Measurements from ENCODE around the gene IQSEC1.

Gene IQSEC1

DNA sequence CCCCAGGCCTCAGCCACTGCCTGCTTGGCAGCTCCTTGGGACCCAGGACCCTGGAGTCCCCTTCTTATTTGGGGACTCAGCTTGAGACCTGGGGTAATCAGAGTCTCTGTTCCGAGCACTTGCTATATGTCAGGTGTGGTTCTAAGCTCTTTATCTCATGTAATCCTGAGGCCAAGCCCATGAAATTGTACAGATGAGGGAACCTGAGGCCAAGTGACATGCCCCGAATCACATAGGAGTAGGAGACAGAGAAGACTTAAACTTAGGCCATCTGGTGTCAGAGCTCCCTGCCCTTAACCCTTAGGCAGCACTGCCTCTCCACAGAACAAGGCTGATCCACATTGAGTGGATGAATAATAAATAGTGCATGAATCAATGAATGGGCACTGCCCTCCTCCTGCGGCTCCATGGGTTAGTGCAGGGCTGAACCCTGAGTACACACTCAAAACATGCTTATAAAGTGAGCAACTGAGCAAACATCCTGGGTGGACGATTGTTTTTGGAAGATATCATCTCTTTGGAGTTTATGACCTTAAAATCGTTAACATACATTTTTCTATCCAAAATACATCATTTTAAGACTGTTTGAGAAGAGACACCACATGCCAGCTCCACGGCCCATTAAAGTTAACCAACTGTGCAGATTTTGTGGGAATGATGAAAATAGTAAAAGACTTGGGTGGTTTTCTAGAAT, 33.2 kb upstream of the IQSEC1 start:
- DNase-seq = no peak

DNA sequence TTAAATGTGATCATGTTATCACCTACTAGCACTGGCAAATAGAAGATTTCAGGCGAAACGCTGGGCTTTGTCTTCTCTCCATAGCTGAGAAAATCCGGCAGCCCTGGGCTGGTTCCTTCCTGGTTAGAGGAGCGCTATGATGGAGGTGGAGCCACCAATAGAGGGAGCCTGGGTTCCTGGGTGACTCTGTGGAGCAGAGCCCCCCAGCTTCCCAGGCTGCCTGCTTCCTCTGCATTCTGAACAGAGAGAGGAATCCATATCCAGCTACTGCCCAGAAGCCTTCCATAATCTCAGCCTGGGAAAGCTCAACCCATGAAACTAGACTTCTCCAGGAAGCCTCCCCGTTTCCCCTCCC, 32.6 kb upstream of the IQSEC1 start:
- no peak for DNase-seq

DNA sequence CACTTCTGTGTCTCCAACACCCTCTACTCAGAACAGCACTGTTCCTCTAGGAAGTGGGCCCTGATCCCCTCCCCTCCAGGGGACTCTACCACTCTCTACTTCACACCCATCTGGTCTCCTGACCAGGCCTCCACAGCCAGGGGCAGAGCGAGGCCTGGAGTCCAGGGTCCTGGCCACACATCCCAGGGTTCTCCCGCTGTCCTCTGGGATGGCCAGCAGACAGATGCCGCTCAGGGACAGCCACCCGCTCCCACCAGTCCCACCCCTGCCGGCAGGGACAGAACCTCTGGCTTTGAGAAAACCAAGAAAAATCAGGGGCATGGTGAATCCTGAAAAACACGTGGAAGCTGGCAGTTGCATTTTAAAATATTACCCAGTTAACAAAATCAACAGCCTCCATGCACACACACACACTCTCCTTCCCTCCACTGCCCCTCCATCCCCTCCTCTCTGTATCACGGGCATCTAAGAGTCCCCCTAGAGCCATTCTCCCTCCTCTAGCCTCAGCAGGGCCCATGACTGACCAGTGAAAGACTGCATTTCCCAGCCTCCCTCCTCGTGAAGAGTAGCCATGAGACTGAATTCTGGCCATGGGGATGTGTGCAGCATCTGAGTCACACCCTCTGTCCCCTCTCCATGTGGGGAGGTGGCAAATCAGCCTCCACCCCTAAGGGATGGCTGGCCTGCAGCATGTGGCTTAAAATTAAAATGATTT, 32.1 kb upstream of the IQSEC1 start:
- DNase-seq = no peak

DNA sequence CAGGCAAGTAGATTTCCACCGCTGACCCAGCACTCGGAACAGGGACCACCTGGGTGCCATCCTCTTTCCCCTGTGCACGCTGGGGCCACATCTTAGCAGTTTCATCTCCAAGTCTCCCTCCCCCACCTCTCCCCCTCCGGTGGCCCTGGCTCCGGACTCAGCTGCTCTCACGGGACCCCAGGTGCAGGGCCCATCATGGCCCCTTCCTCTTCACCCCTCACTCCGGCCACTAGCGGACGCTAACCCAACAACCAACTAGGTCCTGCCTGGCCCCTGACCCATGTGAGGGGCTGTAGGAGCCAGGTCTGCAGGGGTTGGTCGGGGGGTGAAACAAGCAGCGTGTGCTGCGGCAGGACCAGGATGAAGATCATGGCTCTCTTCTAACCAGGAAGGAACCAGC, 31.3 kb upstream of the IQSEC1 start:
- DNase-seq = no peak

DNA sequence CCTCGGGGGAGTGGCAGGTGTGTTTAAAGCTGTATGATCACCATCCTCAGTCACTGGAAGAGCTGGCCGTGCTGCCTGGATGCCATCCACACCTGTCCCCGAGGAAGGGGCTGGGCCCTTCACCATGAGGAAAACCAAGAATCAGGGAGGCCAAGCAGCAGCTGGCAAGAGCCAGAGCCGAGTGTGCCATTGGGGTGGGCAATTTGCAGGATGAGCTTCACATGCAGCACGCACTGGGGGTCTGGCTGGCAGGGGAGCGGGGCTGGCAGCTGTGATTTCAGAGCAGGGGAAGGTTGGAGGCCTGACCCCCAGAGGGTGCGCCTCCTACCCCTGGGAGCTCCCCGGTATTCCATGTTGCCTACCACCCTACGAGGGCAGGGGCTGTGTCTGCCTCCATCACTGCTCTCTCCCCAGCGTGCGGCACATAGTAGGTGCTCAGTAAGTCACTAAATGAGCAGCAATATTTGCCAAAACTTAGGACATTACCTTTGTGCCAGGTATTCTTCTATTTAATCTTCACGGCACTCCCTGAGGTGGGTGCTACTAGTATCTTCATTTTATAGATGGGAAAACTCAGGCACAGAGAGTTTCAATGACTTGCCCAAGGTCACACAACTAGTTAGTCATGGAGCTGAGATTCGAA, 30.3 kb upstream of the IQSEC1 start:
- no peak for DNase-seq

DNA sequence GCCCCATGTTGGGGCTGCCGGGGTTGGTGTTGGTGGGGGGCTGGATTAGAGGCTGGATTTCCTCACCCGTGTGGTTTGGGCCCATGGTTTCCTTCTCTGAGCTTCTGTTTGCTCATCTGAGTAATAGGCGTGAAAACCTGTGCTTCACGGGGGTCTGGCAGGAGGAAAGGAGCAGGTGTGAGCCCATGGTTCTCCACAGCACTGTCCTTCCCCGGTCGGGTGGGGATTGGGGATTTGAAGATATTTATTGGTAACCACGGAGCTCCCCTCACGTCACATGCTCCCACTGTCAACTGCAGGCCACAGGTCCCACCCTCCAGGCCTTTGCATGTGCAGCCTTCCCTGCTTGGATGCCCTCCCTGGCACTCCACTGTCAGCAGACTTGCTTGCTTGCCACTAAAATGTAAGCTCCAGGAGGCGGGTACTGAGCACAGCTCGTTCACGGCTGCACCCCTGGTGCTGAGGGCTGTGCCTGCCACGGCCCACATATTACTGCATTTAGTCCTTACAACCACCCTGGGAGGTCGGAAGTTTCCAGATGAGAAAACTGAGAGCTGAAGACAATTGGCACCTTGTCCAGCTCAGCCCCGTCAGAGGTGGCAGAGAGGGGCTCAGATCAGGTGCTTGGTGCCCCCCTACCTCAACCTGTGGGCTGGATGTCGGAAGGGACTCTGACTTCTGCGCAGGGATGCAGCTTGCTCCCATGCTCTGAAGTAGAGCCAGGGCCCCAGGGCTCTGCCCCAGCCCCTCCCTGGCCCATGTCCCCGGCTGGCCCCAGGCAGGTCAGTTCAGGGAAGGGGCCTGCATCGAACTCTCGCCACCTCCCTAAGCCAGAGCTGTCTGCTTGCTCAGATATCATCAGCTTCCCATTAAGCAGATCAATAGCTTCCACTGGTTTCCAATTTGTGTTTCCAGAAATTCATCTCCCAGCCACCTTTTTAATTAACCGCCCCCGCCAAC, 29.4 kb upstream of the IQSEC1 start:
- DNase-seq = no peak

DNA sequence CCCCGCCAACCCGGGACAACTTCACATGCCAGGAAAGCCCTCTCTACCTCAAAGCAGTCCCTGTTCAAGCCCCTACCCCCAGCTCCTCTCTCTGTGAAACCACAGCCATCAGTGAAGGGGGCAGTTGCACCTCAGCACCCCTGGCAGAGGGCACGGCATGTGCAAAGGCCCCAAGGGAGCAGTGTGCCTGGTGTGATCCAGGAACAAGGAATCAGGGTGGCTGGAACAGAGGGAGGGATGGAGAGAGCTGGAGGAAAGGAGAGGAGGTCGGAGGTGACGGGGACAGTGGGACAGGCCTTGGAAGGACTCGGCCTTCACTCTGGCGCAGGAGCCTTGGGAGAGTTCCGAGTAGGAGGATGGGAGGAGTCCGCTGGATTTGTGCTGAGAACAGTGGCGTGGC, 26.5 kb upstream of the IQSEC1 start:
- no peak for DNase-seq

DNA sequence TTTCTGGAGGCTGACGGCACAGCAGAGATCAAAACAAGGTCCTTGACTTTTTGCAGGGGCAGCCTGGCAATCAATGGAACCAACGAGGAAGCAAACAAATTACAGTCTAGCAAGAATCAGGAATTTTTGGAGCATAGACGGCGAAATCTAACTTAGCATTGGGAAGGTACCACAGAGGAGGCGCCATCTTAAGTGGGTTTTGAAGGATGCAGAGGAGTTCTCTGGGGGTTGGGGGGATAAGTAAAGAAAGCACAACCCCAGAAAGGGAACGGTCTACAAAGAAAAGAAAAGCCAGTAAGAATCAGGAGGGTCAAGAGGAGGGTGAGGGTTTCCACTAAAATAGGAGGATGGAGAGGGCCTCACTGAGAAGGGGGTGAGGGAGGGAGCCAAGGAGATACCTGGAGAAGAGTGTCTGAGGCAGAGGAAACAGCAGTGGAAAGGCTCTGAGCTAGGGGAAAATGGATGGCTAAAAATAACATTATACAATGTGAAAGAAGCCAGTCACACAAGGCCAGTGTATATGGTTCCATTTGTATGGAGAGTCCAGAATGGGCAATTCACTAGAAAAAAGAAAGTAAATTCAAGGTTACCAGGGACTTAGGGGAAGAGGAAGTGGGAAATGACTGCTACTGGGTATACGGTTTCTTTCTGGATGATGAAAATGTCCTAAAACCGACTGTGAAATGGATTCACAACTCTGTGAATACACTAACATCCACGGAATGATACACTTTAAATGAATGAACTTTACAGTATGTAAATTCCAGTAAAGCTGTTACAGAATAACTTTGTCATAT, 25.2 kb upstream of the IQSEC1 start:
- DNase-seq = no peak

DNA sequence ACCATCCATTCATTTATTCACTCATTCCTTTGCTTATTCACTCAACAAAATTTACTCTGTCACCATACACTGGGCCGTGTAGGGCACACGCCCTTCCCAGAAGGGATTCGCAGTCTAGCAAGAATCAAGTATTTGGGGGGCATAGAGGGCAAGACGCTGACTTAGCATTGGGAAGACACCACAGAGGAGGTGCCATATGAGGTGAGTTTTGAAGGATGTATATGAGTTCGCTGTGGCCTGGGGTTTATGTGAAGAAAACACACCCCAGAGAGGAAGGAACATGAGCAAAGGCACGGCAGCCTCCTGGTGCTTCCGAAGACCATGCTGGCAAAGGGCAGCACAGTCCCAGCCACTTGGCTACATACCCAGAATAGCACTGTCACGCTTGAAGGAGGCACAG, 23.1 kb upstream of the IQSEC1 start:
- no peak for DNase-seq

DNA sequence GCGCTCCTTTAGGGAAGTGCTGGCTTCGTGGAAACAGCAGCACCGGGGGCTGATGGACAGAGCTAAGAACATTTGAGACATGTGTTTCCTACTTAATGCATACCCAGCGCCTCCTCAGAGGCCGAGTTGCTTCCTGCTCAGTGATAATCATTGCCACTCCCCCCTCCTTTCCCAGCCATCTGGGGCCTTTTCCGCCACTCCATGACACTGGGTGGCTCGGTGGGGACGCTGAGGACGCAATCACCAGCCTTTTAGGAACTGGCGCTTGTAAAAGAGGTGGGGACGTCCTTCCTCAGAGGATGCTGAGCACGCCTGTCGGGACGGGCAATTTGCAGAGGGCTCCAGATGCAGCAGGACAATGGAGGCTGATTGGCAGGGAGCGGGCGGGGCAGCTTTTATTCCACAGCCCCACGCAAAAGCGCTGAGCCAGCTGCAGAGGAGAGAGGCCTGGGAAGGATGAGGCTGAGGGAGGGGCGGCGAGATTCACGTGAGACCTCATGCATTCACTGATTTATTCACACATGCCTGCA, 22.2 kb upstream of the IQSEC1 start:
- DNase-seq = no peak

DNA sequence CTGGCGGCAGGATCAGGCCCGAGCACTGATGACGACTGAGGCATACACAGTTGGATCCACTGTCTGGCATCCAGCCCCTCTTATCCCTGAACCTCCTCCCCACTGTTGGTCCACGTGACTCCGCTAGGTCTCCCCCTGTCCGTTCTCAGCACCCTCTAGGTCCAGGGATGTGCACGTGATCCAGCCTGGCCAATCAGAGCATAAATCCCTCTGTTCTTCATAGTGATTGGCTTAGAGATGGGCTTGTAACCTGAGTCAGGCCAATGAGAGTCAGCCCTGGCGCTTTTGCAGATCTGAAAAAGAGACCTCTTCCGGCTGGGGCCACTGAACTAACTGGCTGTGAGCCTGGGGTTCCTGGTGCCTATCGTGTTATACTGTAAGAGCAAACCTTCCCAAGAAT, 20.5 kb upstream of the IQSEC1 start:
- DNase-seq = no peak

DNA sequence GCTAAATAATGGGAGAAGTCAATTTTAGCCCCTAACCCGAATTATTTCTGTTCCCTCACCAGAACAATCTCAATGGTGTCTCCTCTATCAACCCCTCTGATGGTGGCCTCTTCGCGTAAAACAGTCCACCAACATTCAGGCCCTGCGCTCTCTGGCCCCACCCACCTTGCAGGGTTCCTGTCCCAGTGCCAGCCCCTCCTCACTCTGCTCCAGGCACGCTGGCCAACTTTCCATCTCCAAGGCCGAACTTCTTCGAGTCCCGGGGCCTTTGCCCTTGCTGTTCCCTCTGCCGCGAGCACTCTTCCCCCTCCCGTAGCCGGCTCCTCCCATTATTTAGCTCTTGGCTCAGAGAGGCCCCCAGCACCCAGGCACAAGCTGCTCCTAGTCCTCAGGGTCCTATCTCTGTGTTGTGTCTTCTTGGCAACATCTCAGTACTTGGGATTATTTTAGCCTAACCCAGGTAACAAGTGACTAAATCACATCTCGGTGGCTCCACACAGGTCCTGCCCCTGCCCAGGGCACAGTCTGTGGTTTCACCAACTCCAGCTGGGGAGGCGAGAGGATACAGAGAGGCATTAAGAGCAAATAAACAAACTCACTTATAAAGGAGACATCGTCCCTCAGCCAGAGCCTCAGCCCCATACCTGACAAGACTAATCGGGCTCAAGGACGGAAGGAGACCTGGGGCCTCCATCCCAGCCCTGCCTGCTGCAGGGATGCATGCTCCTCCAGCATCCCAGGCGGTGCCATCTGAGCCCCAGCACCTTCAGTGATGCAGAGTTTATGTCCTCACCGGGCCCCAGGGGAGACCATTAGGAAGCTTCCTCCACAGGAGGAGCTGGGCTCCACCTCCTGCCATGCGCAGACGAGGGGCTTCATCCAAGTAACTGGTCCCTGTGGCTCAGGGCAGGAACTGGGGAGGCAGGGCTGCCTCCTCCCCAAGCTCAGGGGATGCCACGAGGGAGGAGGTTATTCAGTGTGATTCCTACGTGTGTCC, 19.7 kb upstream of the IQSEC1 start:
- DNase-seq = no peak

DNA sequence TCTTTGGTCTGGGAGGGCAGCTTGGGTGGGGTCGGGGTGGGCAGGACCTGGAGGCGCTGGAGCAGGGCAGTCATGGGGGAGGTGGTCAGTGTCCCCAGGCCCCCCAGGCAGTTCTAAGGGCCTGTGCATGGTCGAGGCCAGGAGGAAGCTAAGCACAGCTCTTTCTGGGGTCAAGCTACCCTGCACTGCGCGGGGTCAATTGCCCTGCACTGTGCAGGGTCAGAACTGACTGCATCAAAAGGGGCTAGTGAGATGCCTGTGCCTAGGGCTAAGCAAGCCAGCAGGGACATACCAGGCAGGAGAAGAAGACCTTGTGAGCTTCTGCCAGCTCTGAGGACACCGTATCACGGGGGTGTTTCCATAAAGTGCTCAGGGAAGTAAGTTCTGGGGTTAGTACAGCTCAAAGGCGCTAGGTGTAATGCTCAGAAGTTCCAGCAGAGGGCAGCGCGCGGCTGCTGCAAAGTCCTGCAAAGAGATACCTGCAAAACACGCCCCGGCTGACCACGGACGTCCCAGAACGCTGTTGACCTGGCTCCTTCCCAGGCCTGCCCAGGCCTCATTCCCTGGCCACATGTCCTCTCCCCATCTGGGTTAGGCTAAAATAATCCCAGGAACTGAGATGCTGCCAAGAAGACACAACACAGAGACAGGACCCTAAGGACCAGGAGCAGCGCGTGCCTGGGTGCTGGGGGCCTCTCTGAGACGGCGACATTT, 18.8 kb upstream of the IQSEC1 start:
- peak; percentile 33 for DNase-seq

DNA sequence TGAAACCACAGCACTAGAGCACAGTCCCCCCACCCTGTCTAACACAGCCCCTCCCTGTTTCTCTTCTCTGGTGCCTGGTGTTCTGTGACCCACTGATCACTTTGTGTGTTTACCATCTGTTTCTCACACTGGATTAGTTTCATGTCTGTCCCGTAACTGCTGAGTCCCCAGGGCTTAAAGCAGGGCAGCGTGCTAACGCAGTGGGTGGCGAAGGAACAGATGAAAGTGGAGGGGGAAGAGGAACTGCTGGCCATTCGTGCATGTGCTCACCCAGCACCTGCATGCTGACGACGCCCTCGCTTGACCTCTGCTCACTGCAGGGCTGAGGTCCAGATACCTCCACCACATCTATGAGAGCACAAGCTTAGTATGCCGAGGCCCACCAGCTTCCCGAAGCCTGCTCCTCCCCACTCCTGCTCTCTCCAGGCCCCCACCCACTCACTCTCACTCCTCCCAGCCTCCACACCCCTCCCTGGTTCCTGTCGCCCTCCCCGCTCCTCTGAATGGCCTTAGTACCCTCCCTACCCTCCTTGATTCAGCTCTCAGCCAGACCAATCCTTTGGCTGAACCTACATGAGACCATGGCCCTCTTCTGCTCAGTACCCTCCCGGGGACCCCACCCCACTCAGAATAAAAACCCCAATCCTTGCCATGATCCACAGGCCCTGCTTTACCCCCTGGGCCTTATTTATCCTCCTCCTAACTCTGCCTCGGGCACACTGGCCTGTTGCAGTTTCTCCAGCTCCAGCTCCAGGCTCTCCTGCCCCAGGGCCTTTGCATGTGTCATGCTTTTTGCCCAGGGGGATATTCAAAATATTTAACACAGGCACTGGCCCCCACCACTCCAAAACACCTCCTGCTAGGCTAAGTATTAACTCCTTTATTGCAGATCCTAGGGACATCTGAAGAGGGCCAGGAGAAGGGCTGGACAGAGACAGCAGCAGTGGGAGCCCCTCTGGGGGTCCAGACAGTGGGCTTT, 15.1 kb upstream of the IQSEC1 start:
- DNase-seq = no peak

DNA sequence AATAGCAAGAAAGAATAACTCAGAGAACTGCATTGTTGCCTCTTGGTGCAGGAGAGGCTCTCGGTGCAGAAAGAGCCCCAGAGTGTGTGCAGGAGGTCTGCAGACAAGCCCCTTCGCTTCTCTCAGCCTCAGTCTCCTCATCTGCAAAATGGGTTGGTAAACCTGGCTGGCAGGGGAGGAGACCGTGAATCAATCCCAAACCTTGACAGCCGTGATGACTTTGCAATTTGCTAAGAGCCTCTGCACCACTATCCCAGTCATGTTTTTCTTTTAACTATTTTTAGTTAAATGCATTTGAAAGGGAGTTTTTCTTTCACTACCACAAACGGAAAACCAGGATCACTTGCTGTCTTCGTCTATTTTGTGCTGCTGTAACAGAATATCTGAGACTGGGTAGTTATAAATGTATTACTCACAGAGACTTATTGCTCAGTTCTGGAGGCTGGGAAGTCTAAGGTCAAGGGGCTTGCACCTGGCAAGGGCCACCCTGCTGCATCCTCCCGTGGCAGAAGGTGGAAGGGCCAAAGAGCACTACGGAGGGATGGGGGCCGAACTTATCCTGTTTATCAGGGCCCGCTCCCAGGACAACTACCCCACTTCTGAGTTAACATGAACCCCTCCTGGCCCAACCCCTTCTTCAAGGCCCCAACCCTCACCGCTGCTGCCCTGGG, 14.2 kb upstream of the IQSEC1 start:
- DNase-seq = no peak

DNA sequence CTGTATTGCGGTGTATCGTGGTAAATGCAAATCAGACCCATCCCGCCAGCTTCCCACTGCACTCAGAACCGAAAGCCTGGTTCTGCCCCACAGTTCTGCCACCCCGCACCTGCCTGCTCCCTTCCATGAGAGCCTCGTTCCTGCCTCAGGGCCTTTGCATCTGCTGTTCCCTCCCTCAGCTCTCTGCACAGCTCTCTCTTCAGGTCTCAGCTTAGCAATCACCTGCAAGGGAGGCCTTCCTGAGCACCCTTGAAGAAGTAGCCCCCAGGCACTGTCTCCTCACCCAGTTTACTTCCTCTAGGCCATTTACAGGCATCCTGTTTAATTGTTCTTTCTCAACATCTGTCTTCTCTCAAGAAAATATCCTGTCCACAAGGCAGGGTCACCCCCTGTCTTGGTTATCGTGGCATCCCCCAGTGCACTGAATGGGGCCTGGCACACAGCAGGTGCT, 13.3 kb upstream of the IQSEC1 start:
- no peak for DNase-seq

DNA sequence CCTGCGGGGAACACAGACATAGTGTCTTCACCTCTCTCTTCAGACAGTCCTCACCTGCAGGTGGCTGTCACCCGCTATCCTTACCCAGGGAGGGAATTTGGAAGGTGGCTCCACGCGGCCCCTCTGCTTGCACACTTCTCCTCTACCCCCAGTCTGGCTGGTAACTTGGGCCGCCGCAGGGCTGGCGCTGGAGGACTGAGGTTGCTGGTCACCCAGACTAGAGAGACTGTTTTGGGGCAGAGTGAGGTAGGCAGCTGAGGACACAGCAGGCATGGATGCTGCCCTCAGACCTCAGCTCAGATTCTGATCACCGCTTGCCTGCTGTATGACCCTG, 12.6 kb upstream of the IQSEC1 start:
- DNase-seq = no peak
